ENCODE results near the gene VAV1.
"Not testable (repeated sequence)": the region's sequence is repeated elsewhere in the genome, so short reads cannot be mapped to it uniquely, and the experiment has no call there.

The VAV1 gene

GRCh38 chr19:6761053-6761676 lies 11.3 kb upstream of the VAV1 start:
- no peak for DNase-seq

DNA sequence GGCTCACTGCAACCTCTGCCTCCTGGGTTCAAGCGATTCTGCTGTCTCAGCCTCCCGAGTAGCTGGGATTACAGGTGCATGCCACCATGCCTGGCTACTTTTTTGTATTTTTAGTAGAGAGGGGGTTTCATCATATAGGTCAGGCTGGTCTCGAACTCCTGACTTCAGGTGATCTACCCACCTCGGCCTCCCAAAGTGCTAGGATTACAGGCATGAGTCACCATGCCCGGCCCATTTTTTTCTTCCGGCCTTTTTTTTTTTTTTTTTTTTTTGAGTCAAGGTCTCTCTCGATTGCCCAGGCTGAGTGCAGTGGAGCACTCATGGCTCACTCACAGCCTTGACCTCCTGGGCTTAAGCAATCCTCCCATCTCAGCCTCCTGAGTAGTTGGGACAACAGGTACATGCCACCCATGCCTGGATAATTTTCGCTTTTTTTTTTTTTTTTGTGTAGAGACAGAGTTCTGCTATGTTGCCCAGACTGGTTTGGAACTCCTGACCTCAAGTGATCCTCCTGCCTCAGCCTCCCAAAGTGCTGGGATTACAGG lies 10.2 kb upstream of the VAV1 start:
- DNase-seq = not testable (repeated sequence)

- DNase-seq = no peak
Measured at GRCh38 chr19:6765738-6766356, 6.7 kb upstream of the VAV1 start.

DNA sequence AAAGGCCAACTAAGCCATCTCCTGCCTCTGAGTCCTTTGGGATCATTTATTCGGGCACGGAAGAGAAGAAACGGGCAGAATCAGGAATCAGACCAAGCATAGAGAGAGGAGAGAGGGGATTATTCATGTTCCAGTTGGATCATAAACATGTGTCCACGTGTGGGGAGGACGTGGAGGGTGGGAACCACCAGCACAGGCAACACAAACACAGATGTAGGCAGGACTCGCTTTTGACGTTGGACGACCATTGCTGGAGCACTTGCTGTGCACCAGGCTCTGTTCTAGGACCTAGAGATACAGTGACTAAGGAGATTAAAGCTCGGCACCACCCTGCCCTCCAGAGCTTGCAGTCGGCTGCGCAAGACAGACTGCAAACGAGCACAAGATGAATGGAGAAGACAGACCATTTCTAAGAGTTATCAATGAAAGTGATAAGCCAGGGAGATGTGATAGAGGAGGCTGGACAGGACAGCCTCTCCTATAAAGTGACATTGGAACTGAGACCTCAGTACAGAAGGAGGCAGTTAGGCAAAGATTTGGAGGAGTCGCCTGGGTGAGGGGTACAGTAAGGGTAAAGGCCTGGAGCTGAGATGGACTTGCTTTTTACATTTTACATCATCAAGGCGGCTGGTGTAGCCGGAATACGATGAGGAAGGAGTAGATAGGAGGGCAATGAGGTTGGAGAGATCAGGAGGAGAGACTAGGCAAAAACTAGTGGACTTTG lies 6.0 kb upstream of the VAV1 start:
- no peak for DNase-seq

- peak; percentile 16 for DNase-seq
Measured at GRCh38 chr19:6767081-6767356, 5.5 kb upstream of the VAV1 start.

DNA sequence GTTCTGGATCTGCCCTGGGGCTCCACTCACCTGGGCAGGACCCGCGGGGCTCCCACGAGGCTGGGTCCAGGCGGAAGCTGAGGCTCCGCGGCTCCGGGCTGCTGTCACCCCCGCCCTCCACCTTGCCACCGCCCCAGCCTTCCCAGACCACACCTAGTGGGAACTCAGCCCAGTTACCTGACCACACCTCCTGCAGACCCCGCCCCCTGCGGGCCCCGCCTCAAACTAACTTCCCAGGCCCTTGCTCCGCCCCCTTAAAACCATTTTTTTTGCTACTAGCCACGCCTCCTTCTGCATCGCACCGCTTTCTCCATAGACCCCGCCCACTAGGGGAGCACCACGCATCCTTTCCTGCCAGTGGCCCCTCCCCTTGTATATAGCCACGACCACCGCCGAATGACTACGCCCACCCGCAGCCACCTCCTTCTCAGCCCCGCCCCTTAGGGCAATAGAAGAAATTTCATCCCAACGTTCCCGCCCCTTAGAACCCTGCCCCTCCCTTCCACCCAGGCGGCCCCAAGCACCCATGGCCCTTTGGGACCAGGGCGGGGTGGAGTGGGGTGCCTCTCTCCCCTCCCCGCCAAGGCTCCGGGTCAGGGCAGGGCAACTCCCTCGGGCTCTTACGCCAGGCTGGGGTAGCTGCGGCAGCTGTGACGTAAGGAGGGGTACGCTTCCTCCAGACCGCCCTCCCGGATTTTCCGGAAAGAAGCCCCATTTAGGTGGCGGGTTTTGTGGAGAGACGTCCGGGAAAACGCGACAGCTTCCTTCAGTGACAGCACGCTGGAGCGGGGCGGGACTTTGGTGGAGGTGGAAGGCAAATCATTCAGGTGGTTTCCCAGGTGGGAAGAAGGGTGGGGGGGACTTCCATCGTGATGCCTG lies 4.9 kb upstream of the VAV1 start, which contains the start of gene SH2D3A:
SH2D3A (minus strand) TSS at position 79 of the 879 bp plus-strand sequence. CDS start 3,687 bp downstream, outside the sequence.
- DNase-seq = peak; percentile 76

DNA sequence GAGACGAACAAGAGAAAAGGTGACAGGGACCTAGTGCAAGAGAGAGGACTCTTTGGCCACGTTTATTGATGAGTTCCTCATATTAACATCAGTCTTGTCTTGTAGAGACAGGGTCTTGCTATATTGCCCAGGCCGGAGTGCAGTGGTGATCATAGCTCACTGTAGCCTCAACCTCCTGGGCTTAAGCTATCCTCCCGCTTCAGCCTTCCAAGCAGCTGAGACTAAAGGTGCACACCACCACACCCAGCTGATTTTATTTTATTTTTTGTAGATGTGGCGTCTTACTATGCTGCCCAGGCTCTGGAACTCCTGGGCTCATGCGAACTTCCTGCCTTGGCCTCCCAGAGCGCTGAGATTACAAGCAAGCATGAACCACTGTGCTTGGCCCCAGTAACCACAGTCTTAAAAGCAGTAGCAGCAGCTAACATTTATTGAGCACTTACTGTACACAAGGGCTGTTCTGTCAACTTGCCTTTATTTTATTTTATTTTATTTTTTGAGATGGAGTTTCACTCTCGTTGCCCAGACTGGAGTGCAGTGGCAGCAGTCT lies 4.2 kb upstream of the VAV1 start:
- DNase-seq = no peak

GRCh38 chr19:6769006-6769619 lies 3.4 kb upstream of the VAV1 start:
- no peak for DNase-seq

DNA sequence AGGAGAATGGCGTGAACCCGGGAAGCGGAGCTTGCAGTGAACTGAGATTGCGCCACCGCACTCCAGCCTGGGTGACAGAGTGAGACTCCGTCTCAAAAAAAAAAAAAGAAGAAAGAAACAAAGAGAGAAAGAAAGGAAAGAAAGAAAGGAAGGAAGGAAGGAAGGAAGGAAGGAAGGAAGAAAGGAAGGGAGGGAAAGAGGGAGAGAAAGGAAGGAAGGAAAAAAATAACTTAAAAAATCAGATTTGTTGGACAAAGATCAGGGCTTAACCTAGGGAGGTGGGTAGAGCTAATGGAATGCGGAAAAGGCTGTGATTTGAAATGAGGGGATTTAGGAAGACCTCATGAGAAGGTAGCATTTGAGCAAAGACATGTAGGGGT lies 870 bp upstream of the VAV1 start:
- DNase-seq = not testable (repeated sequence)

GRCh38 chr19:6772866-6773322 lies 386 bp downstream of the VAV1 start:
- DNase-seq = no peak

GRCh38 chr19:6773323-6773931 lies 919 bp downstream of the VAV1 start:
- DNase-seq = no peak

DNA sequence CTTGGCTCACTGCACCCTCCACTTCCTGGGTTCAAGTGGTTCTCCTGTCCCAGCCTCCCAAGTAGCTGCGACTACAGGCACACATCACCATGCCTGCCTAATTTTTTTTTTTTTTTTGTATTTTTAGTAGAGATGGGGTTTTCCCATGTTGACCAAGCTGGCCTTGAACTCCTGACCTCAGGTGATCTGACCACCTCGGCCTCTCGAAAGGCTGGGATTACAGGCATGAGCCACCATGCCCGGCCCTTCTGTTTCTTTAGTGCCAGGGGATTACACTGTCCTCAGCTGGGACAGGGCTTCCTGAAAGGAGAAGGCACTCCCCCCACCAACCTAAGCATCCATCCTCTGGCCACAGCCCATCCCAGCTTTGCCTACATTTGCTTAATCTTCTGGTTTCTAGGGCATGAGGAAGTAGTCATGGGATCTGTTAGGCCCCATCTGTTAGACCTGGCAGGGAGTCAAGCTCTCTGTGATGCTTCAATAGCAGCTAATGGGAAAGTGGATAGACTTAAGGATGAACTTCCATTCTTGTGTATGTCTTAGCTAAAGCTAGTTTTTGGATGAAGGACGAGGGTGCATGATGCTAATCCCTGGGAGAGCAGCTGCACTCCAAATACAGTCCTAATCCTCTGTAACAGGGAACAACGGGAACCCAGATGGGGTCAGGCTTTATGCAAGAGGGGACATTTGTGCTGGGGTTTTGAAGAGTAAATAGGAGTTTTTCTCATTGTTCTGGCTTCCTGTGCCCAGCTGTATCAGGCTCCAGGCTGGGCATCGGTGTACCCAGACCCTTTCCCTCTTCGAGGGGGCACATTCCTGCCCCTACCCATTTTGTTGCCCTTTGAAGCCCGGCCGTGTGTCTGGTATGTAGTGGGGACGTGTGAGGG lies 2.6 kb downstream of the VAV1 start:
- DNase-seq = no peak

DNA sequence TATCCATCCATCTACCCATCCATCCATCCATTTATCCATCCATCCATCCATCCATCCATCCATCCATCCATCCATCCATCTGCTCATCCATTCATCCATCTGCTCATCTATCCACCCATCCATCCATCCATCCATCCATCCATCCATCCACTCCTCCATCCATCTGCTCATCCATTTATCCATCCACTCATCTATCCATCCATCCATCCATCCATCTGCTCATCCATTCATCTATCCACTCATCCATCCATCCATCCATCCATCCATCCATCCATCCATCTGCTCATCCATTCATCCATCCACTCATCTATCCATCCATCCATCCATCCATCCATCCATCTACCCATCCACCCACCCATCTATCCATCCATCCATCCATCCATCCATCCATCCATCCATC lies 3.5 kb downstream of the VAV1 start:
- not testable (repeated sequence) for DNase-seq

DNA sequence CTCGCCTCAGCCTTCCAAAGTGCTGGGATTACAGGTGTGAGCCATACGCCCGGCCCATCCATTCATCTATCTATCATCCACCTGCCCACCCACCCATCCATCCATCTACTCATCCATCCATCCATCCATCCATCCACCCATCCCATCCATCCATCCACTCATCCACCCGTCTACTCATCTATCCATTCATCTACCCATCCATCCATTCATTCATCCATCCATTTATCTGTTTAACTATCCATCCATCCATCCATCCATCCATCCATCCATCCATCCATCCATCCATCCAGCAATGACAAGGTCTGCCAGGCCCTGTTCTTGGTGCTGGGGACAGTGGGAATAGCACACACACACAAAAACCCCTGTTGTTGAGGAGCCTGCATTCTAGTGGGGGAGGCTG lies 4.5 kb downstream of the VAV1 start:
- DNase-seq = no peak

DNA sequence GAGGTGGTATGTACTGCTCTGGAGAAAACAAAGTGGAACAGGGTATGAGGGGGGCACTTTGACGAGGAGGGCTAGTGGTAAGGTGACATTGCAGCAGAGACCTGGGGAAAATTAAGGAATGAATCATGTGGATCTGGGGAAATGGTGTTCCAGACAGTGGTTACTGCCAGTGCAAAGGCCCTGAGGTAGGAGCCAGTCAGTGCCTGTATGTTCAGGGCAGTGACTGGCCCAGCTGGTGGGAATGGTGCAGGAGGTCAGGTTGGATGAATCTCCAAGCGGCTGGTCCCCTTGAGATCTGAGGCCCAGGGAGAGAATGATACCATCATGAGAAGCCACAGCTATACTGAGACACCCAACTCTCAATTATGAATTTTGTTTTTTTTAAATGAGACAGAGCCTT lies 4.9 kb downstream of the VAV1 start:
- DNase-seq = no peak

- no peak for DNase-seq
Measured at GRCh38 chr19:6778386-6778785, 5.9 kb downstream of the VAV1 start.

GRCh38 chr19:6779206-6779605 lies 6.7 kb downstream of the VAV1 start:
- DNase-seq = no peak

GRCh38 chr19:6787393-6787792 lies 14.9 kb downstream of the VAV1 start:
- no peak for DNase-seq

GRCh38 chr19:6788896-6789295 lies 16.4 kb downstream of the VAV1 start:
- no peak for DNase-seq

DNA sequence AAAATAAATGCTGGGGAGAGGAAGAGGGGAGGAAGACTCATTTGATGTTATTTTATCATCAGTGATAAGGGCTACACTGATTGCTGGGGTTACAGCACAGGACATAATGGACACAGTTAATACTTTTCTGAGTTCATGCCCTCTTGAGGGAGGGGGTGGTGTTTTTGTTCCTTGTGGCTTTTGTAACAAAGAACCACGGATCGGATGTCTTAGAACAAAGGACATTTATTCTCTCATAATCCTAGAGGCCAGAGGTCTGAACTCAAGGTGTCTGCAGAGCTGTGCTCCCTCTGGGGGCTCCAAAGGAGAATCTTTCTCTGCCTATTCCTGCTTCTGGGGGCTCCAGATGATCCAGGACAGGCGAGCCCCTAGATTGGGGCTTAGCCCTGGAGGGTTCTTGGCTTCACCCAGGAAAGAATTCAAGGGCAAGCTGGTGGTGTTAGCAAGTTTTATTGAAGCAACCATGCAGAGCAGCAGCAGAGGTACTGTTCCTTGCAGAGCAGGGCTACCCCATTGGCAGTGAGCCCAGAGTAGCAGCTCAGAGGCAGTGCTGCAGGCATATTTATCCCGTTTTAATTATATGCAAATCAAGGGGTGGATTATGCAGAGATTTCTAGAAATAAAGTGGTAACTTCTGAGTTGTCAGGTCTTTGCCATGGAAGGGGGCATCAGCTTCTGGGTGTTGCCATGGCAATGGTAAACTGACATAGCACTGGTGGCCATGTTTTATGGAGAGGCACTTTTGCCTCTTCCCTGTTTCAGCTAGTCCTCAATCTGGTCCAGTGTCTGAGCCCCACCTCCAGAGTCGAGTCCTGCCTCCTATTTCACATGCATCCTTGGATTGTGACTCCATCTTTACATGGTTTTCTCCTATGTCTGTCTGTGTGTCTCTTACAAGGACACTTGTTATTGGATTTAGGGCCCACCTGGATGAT lies 18.0 kb downstream of the VAV1 start:
- no peak for DNase-seq

Data from NCI-H2171 (cell line).